GM21515 (cell line): ENCODE measurements around the gene ARL4D.
"Not testable (repeated sequence)": the region's sequence is repeated elsewhere in the genome, so short reads cannot be mapped to it uniquely, and the experiment has no call there.

Experiments used
- ATAC-seq: cut with Tn5 transposase; IDR thresholded peaks from one replicate; pipeline ENCODE4 v1.9.1; 2021; ENCODE audit not compliant: unreplicated experiment

The ARL4D gene

DNA sequence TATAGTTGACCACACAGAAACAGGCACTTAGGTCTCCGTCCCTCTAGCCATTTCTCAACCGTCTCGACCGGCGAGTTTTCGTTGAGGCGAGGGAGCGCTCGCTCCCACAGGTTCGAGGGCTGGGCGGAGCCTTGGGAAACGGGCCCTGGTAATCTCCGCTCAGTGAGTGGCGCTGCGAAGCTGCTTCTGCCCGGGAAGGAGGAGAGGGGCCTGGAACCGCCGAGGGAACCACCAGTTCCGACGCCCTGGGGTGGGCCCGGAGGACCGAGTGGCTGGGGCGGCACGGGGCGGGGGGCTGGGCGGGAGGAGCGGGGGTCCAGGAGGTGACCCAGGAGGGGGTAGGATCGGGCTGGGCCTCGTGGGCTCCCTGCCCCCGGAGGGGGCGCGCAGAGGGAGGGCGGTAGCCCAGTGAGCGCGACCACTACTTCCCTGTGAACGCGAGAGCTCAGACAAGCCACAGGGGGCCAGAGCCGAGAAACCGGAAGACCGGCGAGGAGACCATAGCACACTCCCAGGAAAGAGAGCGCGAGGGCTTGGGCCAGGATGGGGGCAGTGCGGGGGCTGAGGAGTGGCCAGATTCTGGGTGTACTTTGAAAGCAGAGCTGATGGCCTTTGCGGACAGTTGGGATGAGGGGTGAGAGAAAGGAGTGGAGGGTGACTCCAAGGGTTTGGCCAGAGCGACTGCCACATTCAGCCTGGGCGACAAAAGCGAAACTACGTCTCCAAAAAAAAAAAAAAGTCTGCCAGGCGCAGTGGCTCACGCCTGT lies 29.9 kb upstream of the ARL4D start:
- no peak for ATAC-seq

DNA sequence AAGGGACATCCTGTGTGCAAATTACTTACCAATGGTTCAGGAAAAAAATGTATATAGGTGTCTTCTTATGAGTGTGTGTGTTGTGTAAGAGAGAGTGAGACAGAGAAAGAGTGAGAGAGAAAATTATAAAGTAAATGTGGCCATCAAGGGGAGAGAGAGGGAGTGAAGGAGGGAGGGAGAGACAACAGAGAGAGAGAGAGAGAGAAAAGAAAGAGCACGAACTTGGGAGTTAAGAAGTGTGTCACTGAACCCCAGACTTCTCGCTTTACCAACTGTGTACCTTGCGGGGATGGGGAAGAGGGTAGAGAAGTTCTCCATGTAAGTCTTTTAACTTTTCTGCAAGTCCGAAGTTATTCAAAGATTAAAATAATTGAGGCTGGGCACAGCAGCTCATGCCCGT lies 28.8 kb upstream of the ARL4D start:
- ATAC-seq: no peak

DNA sequence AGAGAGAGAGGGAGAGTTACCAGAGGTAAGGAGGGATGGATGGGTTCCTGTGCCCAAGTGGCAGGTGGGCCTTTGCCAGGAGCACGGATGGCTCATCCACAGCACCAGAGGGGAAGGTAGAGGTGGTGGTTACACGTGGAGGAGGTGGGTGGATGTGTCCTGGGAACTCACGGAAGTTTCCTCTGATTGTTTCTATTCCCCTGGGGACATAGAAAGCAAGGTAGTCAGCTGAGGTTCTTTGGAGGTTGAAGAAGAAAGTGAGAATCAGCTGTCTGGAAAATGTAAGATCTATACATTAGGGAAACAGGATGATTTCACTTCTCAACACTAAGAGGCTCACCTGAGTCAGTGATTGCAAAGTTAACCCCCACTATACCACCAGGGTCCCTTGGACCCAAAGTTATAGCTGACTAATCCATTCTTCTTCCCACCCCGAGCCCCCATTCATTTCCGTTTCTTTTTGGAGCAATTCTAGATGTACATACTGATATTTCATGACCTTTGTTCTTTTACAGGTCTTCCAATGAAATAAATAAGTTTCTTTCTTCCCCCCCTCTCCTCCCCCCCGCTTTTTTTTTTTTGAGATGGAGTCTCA lies 27.5 kb upstream of the ARL4D start:
- ATAC-seq: no peak

- no peak for ATAC-seq
Observed at GRCh38 chr17:43372273-43372911, 26.4 kb upstream of the ARL4D start.

- ATAC-seq: no peak
Observed at GRCh38 chr17:43373356-43373755, 25.4 kb upstream of the ARL4D start.

DNA sequence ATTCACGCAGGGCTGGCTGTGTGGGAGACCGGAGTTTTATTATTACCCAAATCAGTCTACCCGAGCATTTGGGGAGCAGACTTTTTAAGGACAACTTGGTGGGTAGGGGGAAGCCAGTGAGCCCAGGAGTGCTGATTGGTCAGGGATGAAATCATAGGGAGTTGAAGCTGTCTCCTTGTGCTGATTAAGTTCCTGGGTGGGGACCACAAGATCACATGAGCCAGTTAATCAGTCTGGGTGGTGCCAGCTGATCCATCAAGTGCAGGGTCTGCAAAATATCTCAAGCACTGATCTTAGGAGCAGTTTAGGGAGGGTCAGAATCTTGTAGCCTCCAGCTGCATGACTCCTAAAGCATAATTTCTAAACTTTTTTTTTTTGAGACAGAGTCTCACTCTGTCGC lies 22.9 kb upstream of the ARL4D start:
- not testable (repeated sequence) for ATAC-seq

DNA sequence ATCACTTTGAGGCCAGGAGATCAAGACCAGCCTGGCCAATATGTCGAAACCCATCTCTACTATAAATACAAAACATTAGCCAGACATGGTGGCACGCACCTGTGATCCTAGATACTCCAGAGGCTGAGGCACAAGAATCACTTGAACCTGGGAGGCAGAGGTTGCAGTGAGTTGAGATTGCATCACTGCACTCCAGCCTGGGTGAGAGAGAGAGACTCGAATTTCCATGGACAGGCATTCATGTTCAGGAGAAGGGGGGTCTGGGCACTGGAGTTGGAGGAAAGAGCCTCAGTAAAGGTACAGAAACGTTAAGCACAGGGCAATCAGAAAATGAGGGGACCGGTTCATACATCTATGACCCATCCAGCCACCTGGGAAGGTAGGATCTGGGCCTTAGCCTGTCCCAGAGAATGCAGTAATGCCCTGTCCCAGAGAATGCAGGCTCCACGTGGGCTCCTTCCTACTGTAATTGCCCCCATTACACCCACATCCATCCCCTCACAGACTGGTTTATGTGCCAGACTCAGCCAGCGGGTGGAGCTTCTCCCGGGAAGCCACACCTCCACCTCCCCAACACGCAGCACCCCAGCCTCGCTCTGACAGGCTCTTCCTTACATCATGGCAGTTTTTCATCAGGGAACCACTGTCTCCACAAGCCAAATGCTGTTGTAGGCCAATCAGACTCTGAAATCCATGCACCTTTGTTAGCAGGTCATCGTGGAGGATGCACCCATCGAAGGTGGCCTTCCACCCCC lies 21.6 kb upstream of the ARL4D start:
- ATAC-seq: no peak

- no peak for ATAC-seq
Observed at GRCh38 chr17:43378766-43379165, 20.0 kb upstream of the ARL4D start.

DNA sequence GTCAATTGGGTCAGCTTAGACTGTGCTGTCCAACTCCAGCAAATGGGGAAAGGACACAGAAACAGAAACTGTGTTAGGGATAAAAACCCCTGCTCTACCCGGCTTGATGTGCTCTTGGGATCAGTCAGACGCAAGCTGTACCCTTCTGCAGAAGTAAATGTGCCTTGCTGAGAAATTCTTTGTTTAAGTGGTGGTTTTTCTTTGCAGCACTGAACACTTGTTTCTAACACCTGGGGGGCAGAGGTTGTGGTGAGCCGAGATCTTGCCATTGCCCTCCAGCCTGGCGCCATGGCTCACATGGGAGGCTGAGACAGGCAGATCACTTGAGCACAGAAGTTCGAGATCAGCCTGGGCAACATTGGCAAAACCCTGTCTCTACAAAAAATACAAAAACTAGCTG lies 18.5 kb upstream of the ARL4D start:
- no peak for ATAC-seq

DNA sequence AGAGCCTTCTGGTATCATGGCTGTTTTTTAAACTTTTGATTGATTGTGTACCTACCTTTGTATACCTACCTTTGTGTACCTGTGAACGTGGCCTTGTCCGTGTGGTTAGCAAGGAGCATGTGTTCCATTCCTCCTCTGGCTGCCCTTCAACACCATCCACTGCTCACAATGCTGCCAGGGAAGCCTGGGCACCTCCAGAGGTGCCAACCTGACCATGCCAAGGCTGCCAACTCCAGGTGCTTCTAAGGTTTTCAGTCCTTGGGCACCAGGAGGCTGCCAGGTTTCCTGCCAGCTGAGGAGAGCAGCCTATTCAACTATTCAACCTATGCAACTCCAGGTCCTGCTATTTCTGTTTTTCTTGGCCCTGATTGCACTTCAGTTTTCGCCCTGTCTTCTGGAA lies 17.6 kb upstream of the ARL4D start:
- ATAC-seq: no peak

DNA sequence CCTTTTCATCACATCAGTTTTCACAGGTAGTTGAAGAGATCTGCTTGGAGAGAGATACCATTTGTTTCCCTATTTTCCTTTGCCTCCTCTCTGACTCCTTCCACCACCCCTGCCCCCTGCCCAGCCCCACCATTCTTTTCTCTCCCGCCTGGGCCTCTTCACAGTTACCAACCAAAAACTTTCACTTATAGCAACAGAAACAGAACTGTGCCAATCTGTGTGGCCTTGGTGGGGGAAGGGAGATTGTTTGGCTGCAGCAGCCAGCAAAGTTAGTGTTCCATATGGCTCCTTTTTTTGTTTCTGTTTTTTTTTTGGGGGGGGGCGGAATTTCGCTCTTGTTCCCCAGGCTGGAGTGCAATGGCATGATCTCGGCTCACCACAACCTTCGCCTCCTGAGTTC lies 17.2 kb upstream of the ARL4D start:
- ATAC-seq: no peak

GRCh38 chr17:43382776-43383175 lies 16.0 kb upstream of the ARL4D start:
- no peak for ATAC-seq

DNA sequence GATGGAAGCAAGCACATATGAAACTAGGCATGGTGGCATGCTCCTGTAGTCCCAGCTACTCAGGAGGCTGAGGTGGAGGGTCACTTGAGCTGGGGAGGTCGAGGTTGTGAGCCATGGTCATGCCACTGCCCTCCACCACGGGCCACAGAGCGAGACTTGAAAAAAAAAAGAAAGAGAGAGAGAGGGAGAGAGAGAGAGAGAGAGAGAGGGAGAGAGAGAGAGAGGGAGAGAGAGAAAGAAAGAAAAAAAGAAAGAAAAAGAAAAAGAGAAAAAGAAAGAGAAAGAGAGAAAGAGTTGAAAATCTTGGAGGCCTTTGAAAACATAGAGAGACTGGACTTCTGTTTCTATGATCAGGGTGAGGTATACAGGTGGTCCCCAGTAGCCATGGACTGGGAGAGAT lies 15.4 kb upstream of the ARL4D start:
- no peak for ATAC-seq

GRCh38 chr17:43383826-43384475 lies 14.8 kb upstream of the ARL4D start:
- ATAC-seq: no peak

- ATAC-seq: no peak
Observed at GRCh38 chr17:43384476-43384862, 14.3 kb upstream of the ARL4D start.

GRCh38 chr17:43385046-43385831 lies 13.6 kb upstream of the ARL4D start:
- no peak for ATAC-seq

DNA sequence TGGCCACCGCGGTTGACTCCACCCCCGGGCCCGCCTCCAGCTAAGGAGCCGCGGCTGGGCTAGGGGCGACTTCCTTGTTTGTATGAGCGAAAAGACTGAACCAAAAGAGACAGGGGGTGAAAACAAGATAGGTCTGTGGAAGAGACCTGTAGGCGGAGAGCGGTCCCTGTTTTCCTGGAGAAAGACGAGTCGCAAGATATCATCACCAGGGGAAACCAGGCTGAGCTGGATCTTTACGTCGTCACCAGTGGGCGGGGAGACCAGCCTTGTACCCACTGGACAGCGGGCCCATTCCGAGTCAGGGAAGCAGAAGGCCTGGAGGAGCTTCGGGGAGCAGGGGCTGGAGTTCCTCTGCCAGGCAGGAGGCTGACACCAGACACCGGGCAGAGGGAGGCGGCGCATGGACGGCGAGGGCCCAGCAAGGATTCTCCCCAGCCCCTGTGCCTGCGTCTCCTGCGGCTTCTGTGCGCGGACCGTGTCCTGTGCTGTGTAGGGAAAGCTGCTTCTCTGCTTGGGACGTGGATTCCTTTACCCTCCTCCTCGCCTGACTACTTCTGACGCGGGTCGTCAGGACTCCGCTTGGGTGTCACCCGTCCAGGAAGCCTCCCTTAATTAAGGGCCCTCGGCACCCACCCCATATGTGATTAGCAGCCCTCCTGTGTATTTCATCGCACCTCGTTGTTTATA lies 10.3 kb upstream of the ARL4D start:
- peak; percentile 65 for ATAC-seq

DNA sequence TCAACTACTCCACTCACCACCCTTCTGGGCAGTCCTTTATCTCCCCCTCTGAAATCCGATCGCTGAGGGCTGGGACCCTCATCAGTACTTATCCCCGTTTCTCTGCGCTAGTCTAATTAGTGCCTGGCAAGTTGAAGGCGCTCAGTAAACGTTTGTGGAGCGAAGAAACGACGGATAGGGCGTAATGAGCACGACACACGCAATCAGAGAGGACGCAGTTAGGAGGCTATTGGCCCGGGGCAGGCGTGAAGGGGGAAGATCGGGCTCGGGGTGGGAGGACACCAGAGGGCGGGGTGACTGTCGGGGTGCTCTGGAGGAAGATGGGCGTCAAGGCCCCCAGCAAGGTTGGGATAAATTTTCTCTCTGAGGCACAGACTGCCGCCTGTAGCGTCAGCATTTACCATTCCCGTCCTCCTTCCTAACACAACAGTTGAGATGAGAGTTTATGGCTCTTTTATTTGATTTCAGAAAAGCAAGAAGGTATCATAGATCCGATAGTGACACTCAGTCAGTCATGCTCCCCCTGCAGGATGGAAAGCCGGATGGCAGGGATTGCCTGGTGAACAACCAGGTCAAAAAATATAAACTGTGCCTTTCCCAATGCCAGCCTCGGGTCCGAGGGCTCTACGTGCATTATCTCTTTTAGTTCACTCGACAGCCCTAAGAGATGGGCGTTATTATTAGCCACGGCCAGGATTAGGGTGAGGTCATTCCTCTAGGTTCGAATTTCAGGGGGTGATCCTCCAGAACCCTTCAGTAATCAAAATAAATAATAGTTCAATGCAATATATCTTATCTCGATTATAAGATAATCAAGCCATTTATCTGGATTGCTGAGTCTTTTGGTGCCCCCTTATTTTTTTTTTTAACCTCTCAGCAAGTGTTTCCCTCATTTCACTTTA lies 9.5 kb upstream of the ARL4D start:
- ATAC-seq: peak; percentile 49

DNA sequence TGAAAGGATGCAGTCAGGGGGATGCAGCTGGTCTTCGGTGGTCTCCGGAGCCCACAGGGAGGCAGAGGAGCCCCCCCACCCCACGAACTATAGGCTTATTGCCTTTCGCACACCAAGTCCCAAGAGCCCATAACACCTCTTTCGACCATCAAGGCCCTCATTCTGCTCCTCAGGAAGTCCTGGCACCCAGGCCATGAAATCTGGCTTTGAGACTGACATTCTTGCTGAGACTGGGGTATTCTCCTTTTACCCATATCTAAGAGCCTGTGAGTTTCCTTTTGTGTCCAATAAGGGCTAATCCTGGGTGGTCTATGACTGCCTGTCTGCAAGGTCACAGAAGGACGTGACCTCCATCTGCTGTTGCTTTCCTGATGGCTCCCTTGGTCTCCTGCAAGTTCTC lies 6.4 kb upstream of the ARL4D start:
- no peak for ATAC-seq
